Kidney capillary endothelial cell (primary cell): ENCODE results near the gene XPNPEP3.

ENCODE experiments used
- DNase-seq: peaks from one replicate; pipeline ENCODE4 v3.0.0-alpha.2; 2018; ENCODE audit warnings: low spot score

The XPNPEP3 gene

GRCh38 chr22:40950962-40951794 is 94.2 kb downstream of the XPNPEP3 start, which contains the start of gene RBX1:
Gene RBX1 (plus strand): TSS chr22:40951378. CDS start chr22:40951399, 21 bp downstream.
- peak; percentile 96 for DNase-seq

- peak; percentile 27 for DNase-seq
Observed at GRCh38 chr22:40951795-40952605, 95.1 kb downstream of the XPNPEP3 start.

- no peak for DNase-seq
Observed at GRCh38 chr22:40953471-40953870, 96.5 kb downstream of the XPNPEP3 start.

- no peak for DNase-seq
Observed at GRCh38 chr22:40954113-40954512, 97.2 kb downstream of the XPNPEP3 start.

GRCh38 chr22:40955571-40955970 is 98.6 kb downstream of the XPNPEP3 start:
- DNase-seq: no peak

GRCh38 chr22:40957601-40958000 is 100.7 kb downstream of the XPNPEP3 start:
- DNase-seq: no peak

GRCh38 chr22:40958299-40958698 is 101.4 kb downstream of the XPNPEP3 start:
- DNase-seq: no peak

- DNase-seq: no peak
Observed at GRCh38 chr22:40960145-40960544, 103.2 kb downstream of the XPNPEP3 start.

- no peak for DNase-seq
Observed at GRCh38 chr22:40965936-40966725, 109.2 kb downstream of the XPNPEP3 start.

GRCh38 chr22:40966726-40967085 is 109.8 kb downstream of the XPNPEP3 start:
- DNase-seq: no peak

GRCh38 chr22:40967111-40967760 is 110.3 kb downstream of the XPNPEP3 start:
- no peak for DNase-seq

- no peak for DNase-seq
Observed at GRCh38 chr22:40972587-40972986, 115.6 kb downstream of the XPNPEP3 start.

GRCh38 chr22:40973144-40973543 is 116.2 kb downstream of the XPNPEP3 start:
- no peak for DNase-seq

- no peak for DNase-seq
Observed at GRCh38 chr22:40975366-40975765, 118.4 kb downstream of the XPNPEP3 start.

- DNase-seq: no peak
Observed at GRCh38 chr22:40976866-40977700, 120.1 kb downstream of the XPNPEP3 start.

GRCh38 chr22:40979198-40979597 is 122.2 kb downstream of the XPNPEP3 start:
- DNase-seq: no peak

GRCh38 chr22:40979871-40980270 is 122.9 kb downstream of the XPNPEP3 start:
- DNase-seq: no peak
